ENCODE measurements around the gene LARP6.

DNA sequence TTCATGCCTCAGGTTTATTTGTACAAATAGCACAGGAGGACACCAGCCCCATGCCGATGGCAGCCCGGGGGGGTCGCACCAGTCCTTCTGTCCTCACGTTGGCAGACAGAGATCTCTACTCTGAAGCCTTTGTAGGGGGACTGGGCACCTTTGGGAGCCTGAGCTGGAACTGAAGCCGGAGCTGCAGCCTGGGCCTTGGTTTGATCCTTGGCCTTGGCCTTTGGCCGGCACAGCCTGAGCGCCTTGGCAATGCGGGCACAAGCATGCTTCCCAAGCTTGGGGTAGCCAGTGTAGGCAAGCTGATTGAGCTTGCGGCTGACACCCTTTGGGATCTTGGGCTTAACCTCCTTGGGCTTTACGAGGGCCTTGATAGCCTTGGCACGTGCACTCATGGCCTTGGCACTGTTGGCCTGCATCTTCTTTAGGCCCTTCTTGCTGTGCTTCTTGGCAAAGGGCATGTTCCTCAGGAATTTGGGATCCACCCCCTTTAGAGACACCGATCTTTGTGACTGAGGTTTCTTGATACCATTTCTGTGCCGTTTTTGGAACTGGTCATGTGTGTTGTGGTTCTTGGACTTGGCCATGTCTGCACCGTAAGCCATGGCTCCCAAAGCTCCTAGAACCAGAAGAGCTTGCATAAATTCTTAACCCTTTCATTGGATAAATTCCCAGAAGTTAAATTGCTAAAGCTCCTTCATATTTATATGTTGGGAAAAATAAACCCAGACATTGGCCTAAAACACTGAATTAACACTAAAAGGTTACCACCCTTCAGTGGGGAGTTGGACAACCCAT lies 57.2 kb downstream of the LARP6 start:
- no peak for TF ChIP-seq POLR2A (IDR thresholded peaks at IDR 0.05; ENCODE audit: low read depth)
- TF ChIP-seq, protein P1, sequence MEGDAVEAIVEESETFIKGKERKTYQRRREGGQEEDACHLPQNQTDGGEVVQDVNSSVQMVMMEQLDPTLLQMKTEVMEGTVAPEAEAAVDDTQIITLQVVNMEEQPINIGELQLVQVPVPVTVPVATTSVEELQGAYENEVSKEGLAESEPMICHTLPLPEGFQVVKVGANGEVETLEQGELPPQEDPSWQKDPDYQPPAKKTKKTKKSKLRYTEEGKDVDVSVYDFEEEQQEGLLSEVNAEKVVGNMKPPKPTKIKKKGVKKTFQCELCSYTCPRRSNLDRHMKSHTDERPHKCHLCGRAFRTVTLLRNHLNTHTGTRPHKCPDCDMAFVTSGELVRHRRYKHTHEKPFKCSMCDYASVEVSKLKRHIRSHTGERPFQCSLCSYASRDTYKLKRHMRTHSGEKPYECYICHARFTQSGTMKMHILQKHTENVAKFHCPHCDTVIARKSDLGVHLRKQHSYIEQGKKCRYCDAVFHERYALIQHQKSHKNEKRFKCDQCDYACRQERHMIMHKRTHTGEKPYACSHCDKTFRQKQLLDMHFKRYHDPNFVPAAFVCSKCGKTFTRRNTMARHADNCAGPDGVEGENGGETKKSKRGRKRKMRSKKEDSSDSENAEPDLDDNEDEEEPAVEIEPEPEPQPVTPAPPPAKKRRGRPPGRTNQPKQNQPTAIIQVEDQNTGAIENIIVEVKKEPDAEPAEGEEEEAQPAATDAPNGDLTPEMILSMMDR (IDR thresholded peaks at IDR 0.05): no peak

Data from esophagus muscularis mucosa (tissue), 3 donors.